Measurements from ENCODE around the gene CAMTA1.

Gene CAMTA1

GRCh38 chr1:7558481-7558880 lies 773.2 kb downstream of the CAMTA1 start:
- no peak for DNase-seq (ENCODE audit: low read depth)

- no peak for DNase-seq (ENCODE audit: low read depth)
Measured at GRCh38 chr1:7558921-7559869, 773.9 kb downstream of the CAMTA1 start.

- no peak for DNase-seq (ENCODE audit: low read depth)
Measured at GRCh38 chr1:7560128-7560527, 774.9 kb downstream of the CAMTA1 start.

- no peak for DNase-seq (ENCODE audit: low read depth)
Measured at GRCh38 chr1:7560601-7561181, 775.4 kb downstream of the CAMTA1 start.

- DNase-seq (ENCODE audit: low read depth) = peak; percentile 35
Measured at GRCh38 chr1:7561331-7561921, 776.2 kb downstream of the CAMTA1 start.

- no peak for DNase-seq (ENCODE audit: low read depth)
Measured at GRCh38 chr1:7561936-7562728, 776.9 kb downstream of the CAMTA1 start.

GRCh38 chr1:7562729-7563605 lies 777.7 kb downstream of the CAMTA1 start:
- DNase-seq (ENCODE audit: low read depth) = no peak

GRCh38 chr1:7564137-7564536 lies 778.9 kb downstream of the CAMTA1 start:
- DNase-seq (ENCODE audit: low read depth) = no peak

GRCh38 chr1:7565099-7565750 lies 780.0 kb downstream of the CAMTA1 start:
- no peak for DNase-seq (ENCODE audit: low read depth)

GRCh38 chr1:7566417-7567375 lies 781.4 kb downstream of the CAMTA1 start:
- DNase-seq (ENCODE audit: low read depth) = no peak

GRCh38 chr1:7567376-7567775 lies 782.1 kb downstream of the CAMTA1 start:
- no peak for DNase-seq (ENCODE audit: low read depth)

GRCh38 chr1:7568053-7568452 lies 782.8 kb downstream of the CAMTA1 start:
- DNase-seq (ENCODE audit: low read depth) = no peak

- no peak for DNase-seq (ENCODE audit: low read depth)
Measured at GRCh38 chr1:7568901-7569524, 783.8 kb downstream of the CAMTA1 start.

GRCh38 chr1:7570311-7570710 lies 785.1 kb downstream of the CAMTA1 start:
- DNase-seq (ENCODE audit: low read depth) = no peak

GRCh38 chr1:7572654-7573152 lies 787.4 kb downstream of the CAMTA1 start:
- peak; percentile 8 for DNase-seq (ENCODE audit: low read depth)

- DNase-seq (ENCODE audit: low read depth) = no peak
Measured at GRCh38 chr1:7573481-7573880, 788.2 kb downstream of the CAMTA1 start.

GRCh38 chr1:7574121-7575040 lies 789.1 kb downstream of the CAMTA1 start:
- no peak for DNase-seq (ENCODE audit: low read depth)

GRCh38 chr1:7575041-7575400 lies 789.8 kb downstream of the CAMTA1 start:
- no peak for DNase-seq (ENCODE audit: low read depth)
